PFSK-1 (cell line): ENCODE data around the gene HNRNPA3.

Experiments
- FOXP2 ChIP-seq: optimal IDR thresholded peaks from 2 replicates; pipeline ENCODE3; 2011; ENCODE audit warnings: borderline replicate concordance, control low read depth, inconsistent platforms; ENCODE audit not compliant: insufficient read depth; ENCODE audit errors: extremely low read length, extremely low read depth
- POLR2AphosphoS5 ChIP-seq: IDR thresholded peaks from 2 replicates; pipeline ENCODE4 v1.6.1; 2012; ENCODE audit warnings: low read depth, mild to moderate bottlenecking, control low read depth, low read length, moderate library complexity
- SIN3A ChIP-seq: IDR thresholded peaks from 2 replicates; pipeline ENCODE4 v1.6.1; 2012; ENCODE audit warnings: mild to moderate bottlenecking, low read length, moderate library complexity, borderline replicate concordance; ENCODE audit not compliant: insufficient read depth
- TAF1 ChIP-seq: IDR thresholded peaks from 2 replicates; pipeline ENCODE4 v1.6.1; 2012; ENCODE audit warnings: low read length, control low read depth, borderline replicate concordance; ENCODE audit not compliant: insufficient read depth
- TF ChIP-seq, protein P1 (sequence below), 2 experiments: IDR thresholded peaks; 2 replicates each; pipeline versions ENCODE4 v1.6.1 to v1.8.0; 2011 to 2012; ENCODE audit warnings: low read depth in 2 of 2, low read length in 2 of 2, control low read depth in 1 of 2, inconsistent platforms in 1 of 2, mild to moderate bottlenecking in 1 of 2, moderate library complexity in 1 of 2; ENCODE audit not compliant: insufficient read depth in 1 of 2

Gene HNRNPA3

DNA sequence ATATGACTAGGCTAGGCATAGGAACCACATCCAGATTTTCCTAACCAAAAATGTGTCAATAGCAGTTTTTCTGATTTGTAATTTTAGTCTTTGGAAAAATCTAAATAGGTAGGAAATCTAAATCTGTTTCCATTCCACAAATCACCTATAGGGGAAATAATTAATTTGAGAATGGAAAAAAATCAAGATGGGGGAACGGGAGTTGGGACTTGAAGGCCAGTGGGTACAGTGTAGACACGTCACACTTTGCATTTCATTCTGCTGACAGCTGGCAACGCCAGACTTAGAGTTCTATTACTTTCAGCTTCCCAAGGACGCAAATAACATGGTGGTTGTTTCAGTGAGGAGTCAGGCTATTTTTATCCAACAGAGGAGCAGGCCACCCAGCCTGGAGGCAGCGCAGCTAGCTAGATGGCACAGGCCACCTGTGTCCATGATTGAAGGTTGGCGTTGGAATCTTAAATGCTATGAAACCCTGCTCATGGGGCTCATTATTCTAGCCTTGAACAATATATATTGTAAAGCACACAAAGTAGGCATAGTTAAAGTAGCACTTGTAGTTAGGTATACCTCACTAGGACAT, 23.4 kb downstream of the HNRNPA3 start:
- TF ChIP-seq SIN3A: no peak
- TF ChIP-seq, protein P1, sequence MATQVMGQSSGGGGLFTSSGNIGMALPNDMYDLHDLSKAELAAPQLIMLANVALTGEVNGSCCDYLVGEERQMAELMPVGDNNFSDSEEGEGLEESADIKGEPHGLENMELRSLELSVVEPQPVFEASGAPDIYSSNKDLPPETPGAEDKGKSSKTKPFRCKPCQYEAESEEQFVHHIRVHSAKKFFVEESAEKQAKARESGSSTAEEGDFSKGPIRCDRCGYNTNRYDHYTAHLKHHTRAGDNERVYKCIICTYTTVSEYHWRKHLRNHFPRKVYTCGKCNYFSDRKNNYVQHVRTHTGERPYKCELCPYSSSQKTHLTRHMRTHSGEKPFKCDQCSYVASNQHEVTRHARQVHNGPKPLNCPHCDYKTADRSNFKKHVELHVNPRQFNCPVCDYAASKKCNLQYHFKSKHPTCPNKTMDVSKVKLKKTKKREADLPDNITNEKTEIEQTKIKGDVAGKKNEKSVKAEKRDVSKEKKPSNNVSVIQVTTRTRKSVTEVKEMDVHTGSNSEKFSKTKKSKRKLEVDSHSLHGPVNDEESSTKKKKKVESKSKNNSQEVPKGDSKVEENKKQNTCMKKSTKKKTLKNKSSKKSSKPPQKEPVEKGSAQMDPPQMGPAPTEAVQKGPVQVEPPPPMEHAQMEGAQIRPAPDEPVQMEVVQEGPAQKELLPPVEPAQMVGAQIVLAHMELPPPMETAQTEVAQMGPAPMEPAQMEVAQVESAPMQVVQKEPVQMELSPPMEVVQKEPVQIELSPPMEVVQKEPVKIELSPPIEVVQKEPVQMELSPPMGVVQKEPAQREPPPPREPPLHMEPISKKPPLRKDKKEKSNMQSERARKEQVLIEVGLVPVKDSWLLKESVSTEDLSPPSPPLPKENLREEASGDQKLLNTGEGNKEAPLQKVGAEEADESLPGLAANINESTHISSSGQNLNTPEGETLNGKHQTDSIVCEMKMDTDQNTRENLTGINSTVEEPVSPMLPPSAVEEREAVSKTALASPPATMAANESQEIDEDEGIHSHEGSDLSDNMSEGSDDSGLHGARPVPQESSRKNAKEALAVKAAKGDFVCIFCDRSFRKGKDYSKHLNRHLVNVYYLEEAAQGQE (IDR thresholded peaks at IDR 0.05; ENCODE audit: insufficient read depth in 1 of 2, low read depth in 2 of 2, low read length in 2 of 2): no peak
- no peak for TF ChIP-seq TAF1
- no peak for TF ChIP-seq POLR2AphosphoS5
- no peak for TF ChIP-seq FOXP2

DNA sequence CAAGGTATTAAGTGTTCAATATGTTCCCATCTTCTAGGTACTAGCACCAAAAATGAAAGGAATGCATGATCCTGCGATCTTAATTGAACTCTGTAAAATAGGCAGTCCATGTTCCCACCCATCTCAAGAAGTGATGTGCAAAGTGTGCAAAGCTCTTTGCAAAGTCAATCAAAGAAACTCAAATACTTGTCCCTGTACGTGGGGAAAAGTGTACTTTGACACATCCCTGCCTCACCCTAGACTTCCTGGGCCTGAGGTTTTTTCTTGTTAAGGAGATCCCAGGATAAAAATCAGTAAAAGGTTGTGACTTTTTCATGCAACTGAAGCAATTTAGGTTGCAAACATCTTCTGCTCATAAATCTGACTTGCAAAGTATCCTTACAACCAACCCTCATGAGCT, 25.3 kb downstream of the HNRNPA3 start:
- TF ChIP-seq FOXP2 (no peak), TAF1 (no peak), SIN3A (no peak), POLR2AphosphoS5 (no peak)
- TF ChIP-seq, protein P1 (IDR thresholded peaks at IDR 0.05; ENCODE audit: insufficient read depth in 1 of 2, low read depth in 2 of 2, low read length in 2 of 2): no peak

DNA sequence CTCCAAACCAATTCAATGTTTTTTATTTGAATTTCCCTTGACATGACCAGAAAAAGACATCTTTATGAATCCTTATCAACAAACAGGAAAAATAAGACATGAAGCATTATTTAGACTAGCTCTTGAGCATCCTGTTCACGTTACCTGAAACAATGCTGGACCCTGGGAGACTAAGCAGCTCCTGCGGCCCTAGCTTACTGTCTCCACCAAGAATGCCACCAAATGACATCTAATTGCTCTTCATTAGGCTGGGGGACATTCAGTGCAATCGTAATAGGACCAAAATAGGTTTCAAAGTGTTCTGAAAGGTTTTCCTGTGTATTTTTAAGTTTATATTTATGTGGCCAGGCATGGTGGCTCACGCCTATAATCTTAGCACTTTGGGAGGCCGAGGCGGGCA, 26.5 kb downstream of the HNRNPA3 start:
- TF ChIP-seq, protein P1 (IDR thresholded peaks at IDR 0.05; ENCODE audit: insufficient read depth in 1 of 2, low read depth in 2 of 2, low read length in 2 of 2): no peak
- TF ChIP-seq POLR2AphosphoS5 (no peak), TAF1 (no peak), FOXP2 (no peak), SIN3A (no peak)

DNA sequence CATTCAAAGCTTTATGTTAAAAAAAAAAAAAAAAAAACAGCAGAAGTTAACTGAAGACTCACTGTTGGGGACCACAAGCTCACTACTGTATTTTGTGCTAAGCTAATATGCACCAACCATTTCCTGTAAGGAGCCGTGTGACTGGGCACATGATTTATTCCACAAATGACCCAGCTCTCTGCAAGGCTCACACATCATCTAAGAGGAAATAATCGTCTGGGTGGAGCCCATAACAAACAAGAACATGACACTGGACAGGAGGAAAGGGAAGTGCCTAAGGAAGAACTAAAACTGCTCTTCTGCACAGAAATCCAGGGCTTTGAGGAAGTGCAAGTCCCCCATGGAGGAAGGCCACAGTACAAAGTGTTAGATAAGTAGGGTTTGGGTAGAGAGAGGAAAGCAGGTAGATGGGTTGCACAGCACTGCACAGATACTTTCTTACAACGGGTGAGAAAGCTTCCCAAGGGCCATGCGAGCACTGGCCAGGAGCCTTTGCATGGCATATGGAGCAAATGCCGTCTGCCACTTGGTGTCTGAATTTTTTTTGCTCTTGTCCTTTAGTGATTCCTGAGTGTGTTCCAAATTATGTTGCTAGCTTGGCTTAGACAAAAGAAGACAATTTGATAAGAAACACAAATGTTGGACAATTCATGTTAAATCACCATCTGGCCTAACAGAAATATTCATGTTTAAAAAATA, 27.5 kb downstream of the HNRNPA3 start:
- TF ChIP-seq SIN3A (no peak), FOXP2 (no peak), POLR2AphosphoS5 (no peak), TAF1 (no peak)
- TF ChIP-seq, protein P1 (IDR thresholded peaks at IDR 0.05; ENCODE audit: insufficient read depth in 1 of 2, low read depth in 2 of 2, low read length in 2 of 2): no peak

DNA sequence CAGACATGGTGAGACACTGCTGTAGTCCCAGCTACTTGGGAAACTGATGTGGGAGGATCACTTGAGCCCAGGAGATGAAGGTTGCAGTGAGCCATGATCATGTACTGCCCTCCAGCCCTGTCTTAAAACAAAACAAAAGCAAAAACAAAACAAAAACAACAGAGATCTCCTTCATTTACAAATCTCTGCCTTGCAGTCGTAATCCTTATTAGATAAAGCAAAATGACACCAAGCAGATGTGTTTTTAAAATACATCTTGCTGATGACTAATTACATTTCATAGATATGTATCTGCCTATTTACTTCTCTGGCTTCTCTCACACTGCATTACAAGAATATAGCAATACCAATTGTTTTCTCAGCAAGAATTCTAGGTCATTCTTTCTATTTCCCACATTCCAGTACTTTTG, 29.1 kb downstream of the HNRNPA3 start:
- TF ChIP-seq, protein P1 (IDR thresholded peaks at IDR 0.05; ENCODE audit: insufficient read depth in 1 of 2, low read depth in 2 of 2, low read length in 2 of 2): no peak
- TF ChIP-seq FOXP2 (no peak), SIN3A (no peak), POLR2AphosphoS5 (no peak; the same call in 1 of the 2 replicates), TAF1 (no peak)
